CD4-positive, alpha-beta memory T cell (primary cell): Measurements from ENCODE around the gene DUS3L. TPM values are rescaled to one million over a fixed set of nuclear protein-coding genes. Genes with fewer than 3 reads are reported as not detected.

Source experiments
- CTCF ChIA-PET: fragments of 350-600 bp; sonication (Branson Sonifier 250); formaldehyde crosslinking; loops from one replicate; lab custom pipeline; 2021; ENCODE audit warnings: inconsistent platforms; ENCODE audit not compliant: partially characterized antibody; lab: Charles Lee
- POLR2A ChIA-PET: fragments of 350-600 bp; sonication (Branson Sonifier 250); formaldehyde crosslinking; loops from one replicate; lab custom pipeline; 2021; ENCODE audit not compliant: partially characterized antibody; lab: Charles Lee
- DNase-seq, 5 donors: peaks; one replicate each; pipeline versions ENCODE4 v3.0.0 to v3.0.0-alpha.2; 2020 to 2022; ENCODE audit warnings: mixed read lengths in 1 of 5
- H3K27ac ChIP-seq: one replicate; pipeline ENCODE4 v1.7.0; 2013; ENCODE audit warnings: low read depth, low read length
- H3K27me3 ChIP-seq: 2 replicates; pipeline ENCODE4 v1.7.0; 2013; ENCODE audit warnings: mild to moderate bottlenecking, low read length, moderate library complexity; ENCODE audit not compliant: insufficient read depth
- H3K36me3 ChIP-seq: 2 replicates; pipeline ENCODE4 v1.7.0; 2013; ENCODE audit warnings: mild to moderate bottlenecking, low read length, moderate library complexity; ENCODE audit not compliant: insufficient read depth
- H3K4me1 ChIP-seq: 2 replicates; pipeline ENCODE4 v1.7.0; 2013; ENCODE audit warnings: mild to moderate bottlenecking, low read length, moderate library complexity; ENCODE audit not compliant: insufficient read depth
- H3K4me3 ChIP-seq, 2 donors: one replicate each; pipeline ENCODE4 v1.7.0; 2013; ENCODE audit warnings: low read length in 2 of 2, mild to moderate bottlenecking in 1 of 2
- H3K9me3 ChIP-seq, 2 donors: one replicate each; pipeline ENCODE4 v1.7.0; 2013; ENCODE audit warnings: low read length in 2 of 2, control low read depth in 1 of 2; ENCODE audit not compliant: control insufficient read depth in 1 of 2
- H3K27ac Mint-ChIP-seq, 7 donors: one replicate each; pipeline ENCODE4 v1.8.0; 2020 to 2021; ENCODE audit warnings: mixed read lengths in 7 of 7, mild to moderate bottlenecking in 6 of 7, inconsistent platforms in 3 of 7, moderate library complexity in 3 of 7
- H3K27me3 Mint-ChIP-seq, 2 donors: one replicate each; pipeline ENCODE4 v1.8.0; 2020 to 2021; ENCODE audit warnings: mixed read lengths in 2 of 2
- H3K36me3 Mint-ChIP-seq, 2 donors: one replicate each; pipeline ENCODE4 v1.8.0; 2020 to 2021; ENCODE audit warnings: mixed read lengths in 2 of 2, inconsistent platforms in 1 of 2, mild to moderate bottlenecking in 1 of 2
- H3K4me1 Mint-ChIP-seq, 4 donors: one replicate each; pipeline ENCODE4 v1.8.0; 2020 to 2021; ENCODE audit warnings: mixed read lengths in 4 of 4, mild to moderate bottlenecking in 1 of 4
- H3K4me3 Mint-ChIP-seq, 8 donors: one replicate each; pipeline ENCODE4 v1.8.0; 2020 to 2021; ENCODE audit warnings: mixed read lengths in 8 of 8, mild to moderate bottlenecking in 7 of 8, moderate library complexity in 6 of 8, inconsistent platforms in 3 of 8
- H3K9me3 Mint-ChIP-seq, 8 donors: one replicate each; pipeline ENCODE4 v1.8.0; 2020 to 2021; ENCODE audit warnings: mixed read lengths in 8 of 8, mild to moderate bottlenecking in 5 of 8, inconsistent platforms in 3 of 8, moderate library complexity in 1 of 8
- intact Hi-C: fragments of 100-400 bp; cut with micrococcal nuclease; formaldehyde crosslinking; loops from one replicate; pipeline ENCODE4 v1.15.1; 2023
- polyA plus RNA-seq, 2 donors: library from polyadenylated mRNA; unstranded; fragments of 300-500 nt; fragmentation: Illumina TruSeq; gene quantifications; one replicate each; pipeline ENCODE4 v1.2.3, GENCODE V29; 2021
- total RNA-seq, 2 experiments: library from RNA; stranded (reverse); gene quantifications; one replicate each; pipeline ENCODE4 v1.2.3, GENCODE V29; 2021

DUS3L gene
- total and polyA plus RNA-seq, 4 experiments from 2014 or later = 34.2 to 72.9 (median 47.7) TPM

GRCh38 chr19:5820785-5821184 is 29.8 kb upstream of the DUS3L start:
- Mint-ChIP-seq H3K9me3 (peaks cover 0 to 5% (median 0%) of the 10 kb centered on the region in 8 donors), H3K36me3 (no peaks in the 10 kb centered on the region), H3K27me3 (peaks cover 0 to 2% of the 10 kb centered on the region in 2 donors), H3K4me1 (peaks cover 0 to 4% (median under 1%) of the 10 kb centered on the region in 4 donors), H3K27ac (peak overlapping the region in 1 of 7 donors; percentile 49), H3K4me3 (no peak overlapping the region)
- H3K9me3 ChIP-seq = no peaks in the 10 kb centered on the region
- H3K4me1 ChIP-seq = no peaks in the 10 kb centered on the region
- H3K36me3 ChIP-seq = no peaks in the 10 kb centered on the region
- DNase-seq = no peak
- CTCF ChIA-PET = no interaction called here
- no peaks in the 10 kb centered on the region for H3K27me3 ChIP-seq
- H3K27ac ChIP-seq = no peak overlapping the region
- POLR2A ChIA-PET = interaction anchor here (1.0 kb wide), 1 partner anchor 284 kb away, joined by 3 read pairs; no protein-coding TSS in a partner anchor
- H3K4me3 ChIP-seq = no peak overlapping the region
- intact Hi-C loops = no loop called here

GRCh38 chr19:5818594-5818993 is 27.6 kb upstream of the DUS3L start:
- no peaks in the 10 kb centered on the region for H3K9me3 ChIP-seq
- DNase-seq = no peak
- Mint-ChIP-seq H3K4me3 (no peak overlapping the region), H3K9me3 (peaks cover 0 to 5% (median 0%) of the 10 kb centered on the region in 8 donors), H3K4me1 (peaks cover 0 to 4% (median under 1%) of the 10 kb centered on the region in 4 donors), H3K27ac (no peak overlapping the region), H3K27me3 (peaks cover 0 to 2% of the 10 kb centered on the region in 2 donors), H3K36me3 (no peaks in the 10 kb centered on the region)
- ChIA-PET CTCF (no interaction called here), POLR2A (no interaction called here)
- intact Hi-C loops = no loop called here
- no peaks in the 10 kb centered on the region for H3K27me3 ChIP-seq
- H3K4me3 ChIP-seq = no peak overlapping the region
- H3K27ac ChIP-seq = no peak overlapping the region
- no peaks in the 10 kb centered on the region for H3K36me3 ChIP-seq
- no peaks in the 10 kb centered on the region for H3K4me1 ChIP-seq

GRCh38 chr19:5817218-5817617 is 26.3 kb upstream of the DUS3L start:
- peaks cover 0 to 2% of the 10 kb centered on the region in 2 donors for H3K27me3 Mint-ChIP-seq
- POLR2A ChIA-PET = no interaction called here
- H3K27ac ChIP-seq = no peak overlapping the region
- CTCF ChIA-PET = no interaction called here
- peak overlapping the region in 1 of 7 donors; percentile 50 for H3K27ac Mint-ChIP-seq
- no peak overlapping the region for H3K4me3 Mint-ChIP-seq
- no peaks in the 10 kb centered on the region for H3K4me1 ChIP-seq
- H3K4me1 Mint-ChIP-seq = peaks cover 0 to 4% (median under 1%) of the 10 kb centered on the region in 4 donors
- no peak overlapping the region for H3K4me3 ChIP-seq
- no peaks in the 10 kb centered on the region for H3K36me3 Mint-ChIP-seq
- no peaks in the 10 kb centered on the region for H3K27me3 ChIP-seq
- no peak for DNase-seq
- H3K9me3 Mint-ChIP-seq = peaks cover 0 to 3% (median 0%) of the 10 kb centered on the region in 8 donors
- intact Hi-C loops = no loop called here
- no peaks in the 10 kb centered on the region for H3K36me3 ChIP-seq
- no peaks in the 10 kb centered on the region for H3K9me3 ChIP-seq

- POLR2A ChIA-PET = no interaction called here
Observed at GRCh38 chr19:5814852-5815246, 23.9 kb upstream of the DUS3L start.

GRCh38 chr19:5814123-5814851 is 23.3 kb upstream of the DUS3L start:
- no peaks in the 10 kb centered on the region for H3K9me3 ChIP-seq
- H3K27ac Mint-ChIP-seq = peak overlapping the region in 1 of 7 donors; percentile 36

More at GRCh38 chr19:5814852-5815246, 23.9 kb upstream of the DUS3L start:
- Histone ChIP-seq H3K36me3 (no peaks in the 10 kb centered on the region), H3K4me1 (no peaks in the 10 kb centered on the region), H3K4me3 (no peak overlapping the region), H3K27me3 (no peaks in the 10 kb centered on the region), H3K27ac (no peak overlapping the region), H3K9me3 (no peaks in the 10 kb centered on the region)
- no peak overlapping the region for H3K4me3 Mint-ChIP-seq
- no peaks in the 10 kb centered on the region for H3K36me3 Mint-ChIP-seq
- CTCF ChIA-PET = no interaction called here
- H3K4me1 Mint-ChIP-seq = peaks cover 0 to 4% (median 0%) of the 10 kb centered on the region in 4 donors
- no peak for DNase-seq
- no peaks in the 10 kb centered on the region for H3K9me3 Mint-ChIP-seq
- no peaks in the 10 kb centered on the region for H3K27me3 Mint-ChIP-seq
- intact Hi-C loops = no loop called here
- peak overlapping the region in 1 of 7 donors; percentile 47 for H3K27ac Mint-ChIP-seq

GRCh38 chr19:5811117-5811516 is 20.2 kb upstream of the DUS3L start:
- Mint-ChIP-seq H3K4me3 (peak overlapping the region in 1 of 8 donors; percentile 59), H3K27me3 (peaks cover 0 to 2% of the 10 kb centered on the region in 2 donors), H3K36me3 (no peaks in the 10 kb centered on the region), H3K9me3 (no peaks in the 10 kb centered on the region), H3K4me1 (peaks cover 0 to 8% (median 0%) of the 10 kb centered on the region in 4 donors), H3K27ac (no peak overlapping the region)
- no peaks in the 10 kb centered on the region for H3K9me3 ChIP-seq
- no peaks in the 10 kb centered on the region for H3K27me3 ChIP-seq
- H3K4me1 ChIP-seq = no peaks in the 10 kb centered on the region
- H3K27ac ChIP-seq = no peak overlapping the region
- ChIA-PET CTCF (no interaction called here), POLR2A (no interaction called here)
- DNase-seq = no peak
- H3K36me3 ChIP-seq = no peaks in the 10 kb centered on the region
- no peak overlapping the region for H3K4me3 ChIP-seq
- intact Hi-C loops = no loop called here

More at GRCh38 chr19:5814123-5814851, 23.3 kb upstream of the DUS3L start:
- no peak for DNase-seq
- Histone ChIP-seq H3K4me1 (no peaks in the 10 kb centered on the region), H3K27ac (no peak overlapping the region), H3K36me3 (no peaks in the 10 kb centered on the region), H3K4me3 (no peak overlapping the region), H3K27me3 (no peaks in the 10 kb centered on the region)
- Mint-ChIP-seq H3K4me1 (peaks cover 0 to 4% (median 0%) of the 10 kb centered on the region in 4 donors), H3K4me3 (no peak overlapping the region), H3K9me3 (no peaks in the 10 kb centered on the region), H3K36me3 (no peaks in the 10 kb centered on the region), H3K27me3 (no peaks in the 10 kb centered on the region)
- POLR2A ChIA-PET = no interaction called here
- intact Hi-C loops = no loop called here
- CTCF ChIA-PET = interaction anchor here (2.5 kb wide), 1 partner anchor 10 kb away, joined by 7 read pairs; no protein-coding TSS in a partner anchor

GRCh38 chr19:5809469-5809868 is 18.5 kb upstream of the DUS3L start:
- Histone ChIP-seq H3K4me1 (peaks cover 2% of the 10 kb centered on the region), H3K9me3 (no peaks in the 10 kb centered on the region), H3K27me3 (no peaks in the 10 kb centered on the region), H3K36me3 (no peaks in the 10 kb centered on the region), H3K27ac (no peak overlapping the region), H3K4me3 (no peak overlapping the region)
- intact Hi-C loops = no loop called here
- CTCF ChIA-PET = interaction anchor here (1.2 kb wide), 1 partner anchor 12 kb away, joined by 3 read pairs; no protein-coding TSS in a partner anchor
- DNase-seq = no peak
- Mint-ChIP-seq H3K36me3 (no peaks in the 10 kb centered on the region), H3K27me3 (peaks cover 0 to 2% of the 10 kb centered on the region in 2 donors), H3K9me3 (no peaks in the 10 kb centered on the region), H3K4me3 (no peak overlapping the region), H3K4me1 (peaks cover 0 to 13% (median under 1%) of the 10 kb centered on the region in 4 donors), H3K27ac (peak overlapping the region in 2 of 7 donors; percentile 18 to 29)
- POLR2A ChIA-PET = interaction anchor here (2.5 kb wide), 1 partner anchor 18 kb away, joined by 7 read pairs; no protein-coding TSS in a partner anchor
